ENCODE measurements around the gene AUP1. TPM values are rescaled to one million over a fixed set of nuclear protein-coding genes. Genes with fewer than 3 reads are reported as not detected.

The AUP1 gene
- polyA plus RNA-seq, 3 donors: 130 to 385 (median 149) TPM

DNA sequence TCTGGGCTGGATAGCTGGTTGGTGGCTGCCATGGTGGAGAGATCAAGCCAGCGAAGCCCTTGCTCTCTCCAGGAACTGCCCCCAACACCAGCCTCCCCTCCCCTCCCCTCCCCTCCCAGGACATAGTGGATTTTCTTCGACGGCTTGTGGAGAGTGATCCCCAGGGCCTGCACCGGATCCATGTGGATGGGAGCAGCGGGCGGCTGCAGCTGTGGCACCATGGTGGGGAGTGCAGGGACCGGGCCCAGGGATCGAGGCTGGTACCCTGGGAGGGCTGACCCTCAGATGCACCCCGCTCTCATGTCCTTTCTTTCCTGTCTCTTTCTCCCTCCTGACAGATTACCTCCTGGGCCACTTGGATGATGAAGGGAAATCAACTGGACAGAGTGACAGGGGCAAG, 39.6 kb downstream of the AUP1 start:
- no peak overlapping the region for H3K27ac Mint-ChIP-seq
- Histone ChIP-seq H3K4me2 (replicated peaks; ENCODE audit: extremely low read depth, low read length, poor library complexity, severe bottlenecking) (no peak overlapping the region), H4K20me1 (ENCODE audit: insufficient read depth, low read length) (no peaks in the 10 kb centered on the region), H2AFZ (ENCODE audit: insufficient read depth, low read depth, low read length, poor library complexity, severe bottlenecking) (no peak overlapping the region), H3K4me1 (ENCODE audit: control insufficient read depth in 1 of 2, insufficient read depth in 2 of 2, low read length in 2 of 2) (no peaks in the 10 kb centered on the region), H3K27me3 (ENCODE audit: control insufficient read depth in 2 of 2, insufficient read depth in 2 of 2, low read length in 2 of 2) (no peaks in the 10 kb centered on the region), H3K36me3 (replicated peaks in 1 of 2; ENCODE audit: control insufficient read depth in 1 of 2, insufficient read depth in 2 of 2, low read length in 2 of 2) (peaks cover 63 to 88% of the 10 kb centered on the region in 2 donors), H3K79me2 (ENCODE audit: insufficient read depth, low read length) (peaks cover 6% of the 10 kb centered on the region), H3K9ac (ENCODE audit: insufficient read depth, low read length, poor library complexity, severe bottlenecking) (no peak overlapping the region), H3K9me3 (replicated peaks in 1 of 2; ENCODE audit: control insufficient read depth in 1 of 2, insufficient read depth in 1 of 2, low read length in 2 of 2) (no peaks in the 10 kb centered on the region), H3K27ac (ENCODE audit: low read depth in 1 of 2, low read length in 2 of 2) (no peak overlapping the region), H3K4me3 (replicated peaks in 1 of 3; ENCODE audit: low read depth in 2 of 3, low read length in 3 of 3) (no peak overlapping the region)
- H3K4me1 Mint-ChIP-seq: no peaks in the 10 kb centered on the region
- peaks cover 73 to 87% of the 10 kb centered on the region in 2 donors for H3K36me3 Mint-ChIP-seq
- no peaks in the 10 kb centered on the region for H3K9me3 Mint-ChIP-seq
- H3K4me3 Mint-ChIP-seq: no peak overlapping the region
- no peak for DNase-seq
- WGBS (ENCODE audit: insufficient coverage): no CpG with 5 or more reads among the region's 9 CpGs
- intact Hi-C loops (cut with micrococcal nuclease): no loop called here
- peaks cover 0 to 2% (median 2%) of the 10 kb centered on the region in 3 donors for H3K27me3 Mint-ChIP-seq (ENCODE audit: low read depth in 3 of 3)
- TF ChIP-seq, protein P1, sequence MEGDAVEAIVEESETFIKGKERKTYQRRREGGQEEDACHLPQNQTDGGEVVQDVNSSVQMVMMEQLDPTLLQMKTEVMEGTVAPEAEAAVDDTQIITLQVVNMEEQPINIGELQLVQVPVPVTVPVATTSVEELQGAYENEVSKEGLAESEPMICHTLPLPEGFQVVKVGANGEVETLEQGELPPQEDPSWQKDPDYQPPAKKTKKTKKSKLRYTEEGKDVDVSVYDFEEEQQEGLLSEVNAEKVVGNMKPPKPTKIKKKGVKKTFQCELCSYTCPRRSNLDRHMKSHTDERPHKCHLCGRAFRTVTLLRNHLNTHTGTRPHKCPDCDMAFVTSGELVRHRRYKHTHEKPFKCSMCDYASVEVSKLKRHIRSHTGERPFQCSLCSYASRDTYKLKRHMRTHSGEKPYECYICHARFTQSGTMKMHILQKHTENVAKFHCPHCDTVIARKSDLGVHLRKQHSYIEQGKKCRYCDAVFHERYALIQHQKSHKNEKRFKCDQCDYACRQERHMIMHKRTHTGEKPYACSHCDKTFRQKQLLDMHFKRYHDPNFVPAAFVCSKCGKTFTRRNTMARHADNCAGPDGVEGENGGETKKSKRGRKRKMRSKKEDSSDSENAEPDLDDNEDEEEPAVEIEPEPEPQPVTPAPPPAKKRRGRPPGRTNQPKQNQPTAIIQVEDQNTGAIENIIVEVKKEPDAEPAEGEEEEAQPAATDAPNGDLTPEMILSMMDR (IDR thresholded peaks at IDR 0.05): no peak

- H3K36me3 ChIP-seq (replicated peaks in 1 of 2; ENCODE audit: control insufficient read depth in 1 of 2, insufficient read depth in 2 of 2, low read length in 2 of 2): peaks cover 60 to 79% of the 10 kb centered on the region in 2 donors
- 97% methylated on average over 8 of the region's 9 CpGs for WGBS (ENCODE audit: insufficient coverage)
Observed at GRCh38 chr2:74488643-74489481, 40.6 kb downstream of the AUP1 start.

More at GRCh38 chr2:74488643-74489481, 40.6 kb downstream of the AUP1 start:
- peaks cover 15% of the 10 kb centered on the region for H3K79me2 ChIP-seq (ENCODE audit: insufficient read depth, low read length)
- no peak overlapping the region for H3K4me3 Mint-ChIP-seq
- no peak overlapping the region for H3K4me3 ChIP-seq (replicated peaks in 1 of 3; ENCODE audit: low read depth in 2 of 3, low read length in 3 of 3)
- H4K20me1 ChIP-seq (ENCODE audit: insufficient read depth, low read length): peaks cover 2% of the 10 kb centered on the region
- H3K27me3 Mint-ChIP-seq (ENCODE audit: low read depth in 3 of 3): peaks cover 0 to 2% (median 2%) of the 10 kb centered on the region in 3 donors
- H3K36me3 Mint-ChIP-seq: peaks cover 66 to 80% of the 10 kb centered on the region in 2 donors
- no peaks in the 10 kb centered on the region for H3K9me3 Mint-ChIP-seq
- H3K9ac ChIP-seq (ENCODE audit: insufficient read depth, low read length, poor library complexity, severe bottlenecking): no peak overlapping the region
- no peak overlapping the region for H3K27ac Mint-ChIP-seq
- no peaks in the 10 kb centered on the region for H3K27me3 ChIP-seq (ENCODE audit: control insufficient read depth in 2 of 2, insufficient read depth in 2 of 2, low read length in 2 of 2)
- intact Hi-C loops (cut with micrococcal nuclease): no loop called here
- peaks cover under 1 to 2% of the 10 kb centered on the region in 2 donors for H3K4me1 ChIP-seq (ENCODE audit: control insufficient read depth in 1 of 2, insufficient read depth in 2 of 2, low read length in 2 of 2)
- no peak for DNase-seq
- H2AFZ ChIP-seq (ENCODE audit: insufficient read depth, low read depth, low read length, poor library complexity, severe bottlenecking): no peak overlapping the region
- no peak overlapping the region for H3K27ac ChIP-seq (ENCODE audit: low read depth in 1 of 2, low read length in 2 of 2)
- H3K4me1 Mint-ChIP-seq: no peaks in the 10 kb centered on the region
- TF ChIP-seq, protein P1 (IDR thresholded peaks at IDR 0.05): no peak
- H3K4me2 ChIP-seq (replicated peaks; ENCODE audit: extremely low read depth, low read length, poor library complexity, severe bottlenecking): no peak overlapping the region
- H3K9me3 ChIP-seq (replicated peaks in 1 of 2; ENCODE audit: control insufficient read depth in 1 of 2, insufficient read depth in 1 of 2, low read length in 2 of 2): no peaks in the 10 kb centered on the region
